ENCODE data around the gene ANTKMT.

The ANTKMT gene

DNA sequence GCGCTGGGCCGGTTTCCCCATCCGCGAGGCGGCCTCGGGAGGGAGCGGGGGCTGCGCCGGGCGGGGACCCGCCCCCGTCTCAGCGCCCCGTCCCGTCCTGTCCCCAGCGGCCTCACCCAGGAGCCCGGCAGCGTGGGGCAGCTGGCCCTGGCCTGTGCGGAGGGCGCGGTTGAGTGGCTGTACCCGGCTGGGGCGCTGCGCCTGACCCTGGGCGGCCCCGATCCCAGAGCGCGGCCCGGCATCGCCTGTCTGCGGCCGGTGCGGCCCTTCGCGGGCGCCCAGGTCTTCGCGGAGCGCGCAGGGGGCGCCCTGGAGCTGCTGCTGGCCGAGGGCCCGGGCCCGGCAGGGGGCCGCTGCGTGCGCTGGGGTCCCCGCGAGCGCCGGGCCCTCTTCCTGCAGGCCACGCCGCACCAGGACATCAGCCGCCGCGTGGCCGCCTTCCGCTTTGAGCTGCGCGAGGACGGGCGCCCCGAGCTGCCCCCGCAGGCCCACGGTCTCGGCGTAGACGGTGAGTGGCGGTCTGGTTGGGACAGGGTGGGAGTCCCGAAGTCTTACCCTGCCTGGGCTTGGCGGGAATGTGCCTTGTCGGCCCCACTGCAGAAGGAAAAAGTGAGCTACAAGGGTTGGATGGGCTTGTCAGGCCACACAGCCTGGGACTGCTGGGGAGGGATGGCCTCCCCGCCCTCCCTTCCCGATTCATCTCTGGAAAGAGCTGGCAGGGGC, 5.3 kb upstream of the ANTKMT start:
- DNase-seq (ENCODE audit: low read depth in 2 of 2), result no peak

DNA sequence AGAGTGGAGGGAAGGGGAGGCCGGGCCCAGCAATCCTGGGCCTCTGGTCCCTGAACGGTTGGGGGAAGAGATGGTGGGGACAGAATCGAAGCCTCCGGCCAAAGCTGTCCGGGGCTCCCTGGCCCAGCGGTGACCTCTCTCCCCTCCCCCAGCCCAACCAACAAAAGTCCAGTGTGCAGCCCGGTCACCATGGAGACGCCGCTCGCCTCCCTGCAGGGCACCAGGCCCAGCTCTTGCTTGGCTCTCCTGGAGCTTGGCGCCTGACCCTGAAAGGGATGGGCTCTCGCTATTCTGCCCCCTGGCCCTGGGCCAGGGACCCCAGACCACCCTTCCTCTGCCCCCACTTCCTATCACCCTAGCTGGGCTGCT, 4.8 kb upstream of the ANTKMT start:
- no peak for DNase-seq (ENCODE audit: low read depth in 2 of 2)

DNA sequence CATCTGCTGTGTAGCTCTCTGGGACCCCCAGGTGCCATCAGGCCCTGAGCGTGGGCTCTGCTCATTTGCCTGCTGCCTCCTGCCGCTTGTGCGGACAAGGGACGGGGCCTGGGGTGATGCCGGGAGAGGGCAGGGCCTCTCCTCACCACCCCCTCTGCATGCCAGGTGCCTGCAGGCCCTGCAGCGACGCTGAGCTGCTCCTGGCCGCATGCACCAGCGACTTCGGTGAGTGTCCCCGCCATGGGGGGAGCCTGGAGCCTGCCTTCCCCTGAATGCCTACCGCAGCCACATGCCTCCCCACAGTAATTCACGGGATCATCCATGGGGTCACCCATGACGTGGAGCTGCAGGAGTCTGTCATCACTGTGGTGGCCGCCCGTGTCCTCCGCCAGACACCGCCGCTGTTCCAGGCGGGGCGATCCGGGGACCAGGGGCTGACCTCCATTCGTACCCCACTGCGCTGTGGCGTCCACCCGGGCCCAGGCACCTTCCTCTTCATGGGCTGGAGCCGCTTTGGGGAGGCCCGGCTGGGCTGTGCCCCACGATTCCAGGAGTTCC, 4.1 kb upstream of the ANTKMT start:
- DNase-seq (ENCODE audit: low read depth in 2 of 2), result no peak

DNA sequence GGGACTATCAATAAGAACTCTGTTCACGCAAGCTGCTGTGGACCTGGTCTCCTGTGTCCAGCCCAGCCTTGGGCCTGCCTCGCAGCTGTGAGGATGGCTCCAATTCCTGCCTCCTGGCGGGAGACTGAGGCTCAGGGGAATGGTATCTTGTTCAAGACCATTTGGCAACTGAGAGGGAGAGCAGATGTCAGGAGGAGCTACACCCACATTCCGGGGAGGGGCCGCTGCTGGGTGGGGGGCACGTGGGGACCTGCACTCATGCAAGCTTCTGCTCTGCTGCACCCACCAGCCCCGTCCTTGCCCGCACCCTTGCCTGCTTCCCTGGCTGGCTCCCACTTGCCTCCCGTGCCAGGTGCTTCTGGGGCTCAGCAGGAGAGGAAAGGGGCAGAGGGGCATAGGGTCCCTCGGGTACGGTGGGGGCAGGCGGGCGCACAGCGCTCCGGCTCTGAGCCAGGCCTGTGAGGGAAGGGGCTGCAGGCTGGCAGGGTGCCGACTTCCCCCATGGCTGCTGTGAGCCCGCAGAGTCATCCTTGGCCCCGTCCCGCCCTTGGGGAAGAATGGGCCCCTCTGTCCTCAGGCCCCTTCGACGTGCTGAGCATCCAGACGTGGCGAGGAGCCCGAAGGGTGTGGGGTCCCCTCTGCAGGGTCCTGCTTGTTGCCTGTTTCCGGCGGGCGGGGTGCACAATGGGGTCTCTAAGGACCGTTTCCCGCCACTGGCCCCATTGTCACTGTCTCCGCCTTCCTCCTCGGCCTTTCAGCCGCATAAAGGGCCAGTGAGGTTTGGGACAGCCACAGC, 3.3 kb upstream of the ANTKMT start:
- DNase-seq (ENCODE audit: low read depth in 2 of 2), result no peak

DNA sequence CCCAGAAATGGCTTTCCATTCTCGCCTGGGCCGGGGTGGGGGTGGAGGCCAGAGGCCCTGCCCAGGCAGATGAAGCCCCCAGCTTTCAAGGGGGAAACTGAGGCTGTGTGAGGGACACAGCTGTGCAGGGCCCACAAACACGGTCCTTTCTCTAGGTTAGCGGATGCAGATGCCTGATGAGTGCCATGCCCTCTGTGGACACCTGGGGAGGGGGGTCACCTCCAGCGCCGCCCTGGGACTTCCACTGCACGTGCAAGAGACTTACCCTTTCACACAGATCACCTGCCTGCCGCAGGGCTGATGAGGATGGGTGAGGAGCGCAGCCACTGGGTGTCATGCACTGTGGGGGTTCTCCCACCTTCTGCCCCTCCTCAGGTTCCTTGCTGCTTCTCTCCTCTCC, 2.6 kb upstream of the ANTKMT start:
- DNase-seq (ENCODE audit: low read depth in 2 of 2), result no peak

DNA sequence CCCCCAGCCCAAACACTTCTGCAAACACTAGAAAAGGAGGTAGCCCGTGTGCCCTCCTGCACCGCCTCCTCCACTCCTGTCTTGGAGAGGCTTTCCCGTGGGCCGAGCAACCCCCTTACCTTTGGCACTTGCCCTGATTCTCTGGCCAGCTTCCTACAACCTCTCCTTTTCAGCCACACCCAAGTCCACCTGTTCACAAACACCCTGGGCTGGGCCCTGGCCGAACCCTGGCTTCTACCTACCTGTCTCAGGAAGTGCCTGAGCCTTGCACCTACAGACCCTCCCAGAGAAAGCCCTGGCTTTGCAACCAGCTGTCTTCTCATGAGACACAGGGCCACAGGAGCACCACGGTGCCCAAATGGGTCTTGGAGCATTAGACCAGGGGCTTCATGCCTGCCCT, 2.0 kb upstream of the ANTKMT start:
- no peak for DNase-seq (ENCODE audit: low read depth in 2 of 2)

DNA sequence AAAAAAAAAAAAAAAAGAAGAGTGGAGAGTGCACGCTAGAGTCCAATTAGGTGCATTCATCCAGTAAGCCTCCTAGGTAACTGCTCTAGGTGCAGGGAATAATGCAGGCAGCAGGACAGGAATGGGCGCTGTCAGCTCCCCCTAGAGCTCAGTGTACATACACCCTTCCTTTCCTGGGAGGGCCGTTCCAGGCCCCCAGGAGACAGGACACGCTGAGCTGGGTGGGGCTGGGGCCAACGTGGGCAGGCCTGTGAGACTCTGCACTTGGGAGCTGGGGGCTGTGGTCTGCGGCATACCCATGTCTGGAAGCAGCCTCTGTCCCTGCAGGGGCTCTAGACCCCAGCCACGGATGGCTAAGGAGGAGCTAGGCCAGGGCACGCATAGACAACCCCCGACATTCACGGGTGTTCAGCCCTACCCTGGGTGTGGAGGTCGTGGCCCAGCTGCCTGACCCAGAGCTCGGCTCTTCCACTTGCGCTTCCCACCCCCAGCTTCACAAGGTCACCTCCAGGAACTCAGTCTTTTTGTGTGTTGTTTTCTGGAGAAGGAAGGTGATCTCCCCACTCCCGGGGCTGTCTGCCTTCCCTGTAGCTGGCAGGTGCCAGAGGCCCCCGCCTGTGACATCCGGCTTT, 1.0 kb upstream of the ANTKMT start:
- no peak for DNase-seq (ENCODE audit: low read depth in 2 of 2)

DNA sequence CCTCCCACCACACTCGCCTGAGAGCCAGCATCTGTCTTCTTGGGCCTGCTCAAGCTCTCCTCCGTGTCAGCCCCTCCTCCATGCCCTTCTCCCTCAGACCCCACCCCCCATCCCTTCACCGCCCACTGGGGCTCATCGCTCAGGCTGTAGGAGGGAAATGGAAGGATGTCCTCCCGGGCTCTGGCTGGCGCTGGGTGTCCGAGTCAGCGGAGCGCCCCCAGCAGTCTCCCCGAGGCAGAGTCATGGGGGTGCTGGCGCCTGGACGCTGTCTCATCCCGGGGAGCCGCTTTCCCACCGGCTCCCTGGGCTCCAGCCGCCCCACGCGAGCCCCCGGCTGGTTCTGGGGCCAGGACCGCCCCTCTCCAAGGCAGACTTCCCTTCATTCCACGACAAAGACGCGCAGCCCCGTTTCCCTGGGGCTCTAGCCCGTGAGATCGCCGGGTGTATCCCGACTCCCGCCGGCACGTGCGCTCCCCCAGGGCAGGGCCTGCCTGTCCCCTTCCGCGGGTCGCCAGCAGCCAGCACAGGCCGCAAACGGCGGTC, 428 bp upstream of the ANTKMT start:
- DNase-seq (ENCODE audit: low read depth in 2 of 2), result peak in 1 of 2 donors; percentile 41

DNA sequence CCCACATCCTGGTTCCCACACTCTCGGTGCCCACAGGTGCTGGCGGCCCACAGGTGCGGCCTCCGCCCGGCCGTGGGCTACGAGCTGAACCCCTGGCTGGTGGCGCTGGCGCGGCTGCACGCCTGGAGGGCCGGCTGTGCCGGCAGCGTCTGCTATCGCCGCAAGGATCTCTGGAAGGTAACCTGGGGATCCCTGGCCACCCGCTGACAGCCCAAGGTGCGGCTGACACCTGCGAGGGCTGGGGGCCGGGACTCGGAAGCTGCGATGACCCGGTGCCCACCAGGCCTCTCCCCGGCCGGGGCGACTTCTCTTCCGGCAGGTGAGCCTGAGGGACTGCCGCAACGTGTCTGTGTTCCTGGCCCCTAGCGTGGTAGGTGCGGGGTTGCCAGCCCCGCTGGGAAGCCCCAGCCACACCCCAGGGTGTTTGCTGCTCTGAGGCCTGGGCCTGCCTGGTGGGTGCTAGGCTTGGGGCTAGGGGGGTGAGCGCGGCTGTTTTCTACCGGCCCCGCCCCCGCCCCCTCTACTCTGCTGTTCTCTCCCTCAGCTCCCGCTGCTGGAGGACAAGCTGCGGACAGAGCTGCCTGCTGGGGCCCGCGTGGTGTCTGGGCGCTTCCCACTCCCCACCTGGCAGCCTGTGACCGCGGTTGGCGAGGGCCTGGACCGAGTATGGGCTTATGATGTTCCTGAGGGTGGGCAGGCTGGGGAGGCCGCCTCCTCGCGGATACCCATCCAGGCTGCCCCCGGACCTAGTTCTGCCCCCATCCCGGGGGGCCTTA, 1.0 kb downstream of the ANTKMT start:
- DNase-seq (ENCODE audit: low read depth in 2 of 2), result no peak

DNA sequence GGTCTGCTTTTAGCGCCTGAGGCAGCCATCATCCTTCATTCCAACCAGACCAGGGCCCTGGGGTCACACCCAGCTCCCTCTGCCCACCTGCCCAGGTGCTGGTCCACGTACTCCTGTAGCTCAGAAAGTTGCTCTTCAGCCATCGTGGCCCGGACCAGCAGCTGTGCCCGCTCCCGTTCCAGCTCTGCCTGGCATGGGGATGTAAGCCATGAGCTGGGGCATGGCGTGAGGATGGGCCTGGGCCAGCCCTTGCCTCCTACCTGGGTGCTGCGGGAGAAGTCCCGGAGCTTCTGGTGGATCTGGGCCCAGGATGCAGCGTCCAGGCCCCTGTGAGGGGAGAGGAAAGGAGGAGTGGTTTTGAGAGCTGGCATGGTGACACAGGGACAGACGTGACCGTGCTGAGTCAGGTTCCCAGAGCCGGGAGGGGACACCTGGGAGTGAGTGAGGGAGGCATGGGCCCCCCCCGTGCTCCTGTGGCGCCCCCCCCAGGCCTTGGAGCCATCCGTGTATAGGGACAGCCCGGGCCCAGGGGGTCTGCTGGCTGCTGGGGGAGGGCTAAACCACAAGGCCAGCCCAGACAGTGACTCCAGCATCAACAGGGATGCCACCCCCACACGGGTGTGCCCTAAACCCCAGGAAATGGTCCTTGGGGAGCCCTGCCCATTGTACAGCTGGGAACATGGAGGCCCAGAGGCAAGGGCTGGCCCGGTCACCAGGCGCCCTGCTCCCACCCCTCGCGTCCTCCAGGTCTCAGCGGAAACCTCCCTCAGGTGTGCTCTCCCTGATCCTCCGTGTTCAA, 2.1 kb downstream of the ANTKMT start:
- DNase-seq (ENCODE audit: low read depth in 2 of 2), result no peak

DNA sequence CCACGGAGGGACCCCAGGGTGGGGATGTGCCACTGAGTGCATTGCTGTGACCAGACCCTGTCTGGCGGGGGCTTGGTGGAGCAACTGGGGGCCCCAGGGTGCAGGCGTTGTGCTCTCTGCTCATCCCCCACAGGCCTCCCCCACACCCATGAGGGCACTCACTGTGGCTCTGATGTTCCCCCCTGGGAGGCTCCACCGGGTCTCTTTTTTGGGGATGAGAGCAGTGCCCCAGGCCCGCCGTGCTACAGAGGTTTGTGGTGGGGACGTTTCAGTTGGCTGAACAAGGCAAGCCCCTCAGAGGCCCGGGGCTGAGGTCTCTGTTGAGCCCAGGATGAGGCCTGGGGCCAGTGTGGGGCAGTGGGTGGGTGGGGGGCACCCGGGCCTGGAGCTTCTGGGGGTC, 2.7 kb downstream of the ANTKMT start:
- DNase-seq (ENCODE audit: low read depth in 2 of 2), result no peak

DNA sequence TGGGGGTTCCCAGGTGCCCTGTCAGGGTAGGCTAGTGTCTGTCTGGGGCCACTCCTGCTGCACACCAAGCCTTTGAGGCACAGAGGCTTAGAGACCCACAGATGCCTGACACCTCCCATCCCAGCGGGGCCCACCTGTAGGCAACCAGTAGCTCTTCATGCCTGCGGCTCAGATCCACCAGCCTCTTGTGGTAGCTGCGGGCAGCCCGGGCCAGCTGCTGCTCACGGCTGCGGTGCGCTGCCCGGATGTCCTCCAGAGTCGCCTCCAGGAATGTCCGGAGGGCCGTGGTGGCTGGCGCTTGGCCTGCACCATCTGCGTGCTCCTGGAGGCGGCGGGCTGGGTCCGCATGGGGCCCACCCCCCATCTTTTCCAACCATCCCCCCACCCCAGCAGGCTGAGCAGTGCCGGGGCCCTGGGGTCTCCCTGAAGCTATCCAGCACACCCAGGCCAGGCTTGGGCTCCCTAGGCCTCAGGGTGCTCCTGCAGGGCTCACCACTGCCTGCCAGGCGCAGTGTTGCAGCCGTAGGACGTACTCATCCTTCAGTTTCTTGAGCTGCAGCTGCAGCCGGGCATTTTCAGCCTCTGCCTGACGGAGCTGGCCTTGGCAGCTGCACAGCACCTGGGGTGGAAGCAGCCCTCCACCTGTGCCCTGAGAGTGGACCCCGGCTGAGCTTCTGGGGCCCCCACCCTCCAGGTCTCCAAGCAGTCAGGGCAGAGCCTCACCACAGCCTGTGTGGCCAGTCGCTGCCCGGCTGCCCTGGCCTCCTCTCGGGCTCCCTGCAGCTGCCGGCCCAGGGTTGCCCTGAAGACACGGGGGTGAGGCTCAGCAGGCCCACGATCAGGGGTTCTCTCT, 3.5 kb downstream of the ANTKMT start:
- DNase-seq (ENCODE audit: low read depth in 2 of 2), result no peak

DNA sequence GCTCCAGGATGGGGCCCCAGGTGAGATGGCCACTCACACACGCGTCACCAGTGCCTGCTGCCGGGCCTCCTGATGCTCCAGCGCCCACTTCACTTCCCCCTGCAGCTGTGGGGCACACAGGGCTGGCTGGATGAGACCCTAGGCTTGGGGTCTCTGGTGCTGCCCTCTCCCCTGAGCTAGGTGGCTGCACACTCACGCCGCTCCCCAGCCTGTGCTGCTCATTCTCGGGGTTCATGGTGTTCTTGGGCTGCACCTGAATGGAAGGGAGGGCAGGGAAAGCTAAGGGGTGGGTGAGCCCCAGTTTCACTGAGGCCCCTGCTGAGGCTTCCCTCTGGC, 4.1 kb downstream of the ANTKMT start:
- DNase-seq (ENCODE audit: low read depth in 2 of 2), result no peak

DNA sequence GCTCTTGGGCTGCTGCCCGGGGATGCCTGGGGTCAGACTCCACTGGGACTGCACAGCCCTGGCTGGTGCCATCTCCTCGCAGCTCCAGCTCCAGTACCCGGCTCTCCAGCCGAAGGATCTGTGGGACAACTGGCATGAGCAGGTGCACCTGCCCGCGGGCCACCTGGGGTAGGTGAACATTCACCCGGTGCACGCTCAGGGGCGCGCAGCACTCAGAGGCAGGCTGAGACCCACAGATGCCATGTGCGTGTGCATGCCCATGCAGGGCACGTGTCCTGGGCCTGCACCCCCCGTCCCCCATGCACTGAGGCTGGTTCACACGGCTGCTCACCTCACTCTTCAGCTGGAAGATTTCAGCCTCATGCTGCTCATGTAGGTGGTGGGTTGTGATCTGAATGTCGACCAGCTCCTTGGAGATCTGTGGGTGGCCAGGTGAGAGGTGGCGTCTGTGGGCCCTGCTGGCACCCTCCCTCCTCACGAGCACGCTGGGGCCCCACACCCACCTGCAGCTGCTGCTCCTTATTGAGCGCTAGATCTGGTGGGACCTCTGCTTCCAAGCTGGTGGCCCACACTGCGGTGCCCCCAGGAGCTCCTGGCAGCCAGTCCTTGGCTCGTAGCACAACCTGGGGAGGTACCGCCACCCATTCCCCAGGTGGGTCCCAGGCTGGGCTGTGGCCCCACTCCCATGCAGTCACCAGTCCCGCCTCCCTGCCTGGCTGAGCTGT, 4.7 kb downstream of the ANTKMT start:
- no peak for DNase-seq (ENCODE audit: low read depth in 2 of 2)

DNA sequence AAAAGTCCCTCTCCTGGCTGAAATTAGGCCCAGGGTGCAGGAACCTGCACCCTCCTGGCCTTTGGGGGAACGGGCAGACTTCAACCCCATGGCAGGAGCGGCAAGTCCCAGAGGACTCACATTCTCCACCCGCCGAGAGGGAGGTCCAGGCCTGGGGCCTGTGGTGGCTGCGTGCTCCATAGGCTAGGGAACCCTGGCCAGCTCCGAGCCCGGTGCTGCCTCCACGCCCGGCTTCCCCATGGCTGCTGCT, 5.2 kb downstream of the ANTKMT start:
- DNase-seq (ENCODE audit: low read depth in 2 of 2), result no peak

DNA sequence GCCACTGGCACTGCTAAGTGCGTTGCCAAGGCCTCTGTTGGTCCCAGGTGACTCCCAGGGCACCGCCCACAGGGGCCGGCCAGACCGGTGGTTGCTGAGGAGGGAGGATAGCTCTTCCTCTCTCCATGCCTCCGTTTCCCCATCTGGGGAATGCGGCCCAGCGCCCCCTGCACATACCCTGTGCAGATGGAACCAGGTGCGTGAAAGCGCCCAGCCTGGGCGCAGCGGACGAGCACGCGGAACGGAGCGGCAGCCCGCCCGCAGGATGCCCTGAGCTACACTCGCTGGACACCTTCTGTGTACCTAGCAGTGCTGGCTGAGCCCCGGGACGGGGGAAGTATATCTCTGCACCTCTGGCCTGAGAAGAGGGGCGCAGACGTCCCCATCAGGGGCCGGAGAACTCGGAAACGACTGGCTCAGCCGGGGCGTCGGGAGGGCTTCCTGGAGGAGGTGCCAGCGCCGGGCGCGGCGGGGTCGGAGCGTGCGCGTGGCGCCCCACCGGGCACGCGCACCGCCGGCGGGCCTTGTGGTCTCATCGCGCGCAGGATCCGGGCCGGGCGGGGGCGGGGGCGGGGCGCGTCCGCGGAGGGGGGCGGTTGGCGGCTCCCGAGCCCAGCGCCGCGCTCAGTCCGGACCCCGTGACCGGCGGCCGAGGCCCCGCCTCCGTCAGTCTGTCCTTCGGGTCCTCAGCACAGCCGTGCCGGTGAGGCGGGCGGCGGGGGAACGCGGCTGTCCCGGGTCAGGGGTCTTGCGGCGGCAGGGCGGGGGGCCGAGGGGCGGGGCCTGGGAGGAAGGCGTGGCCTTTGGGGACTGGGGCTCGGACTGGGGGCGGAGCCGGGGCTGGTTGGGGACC, 5.7 kb downstream of the ANTKMT start, which contains the start of the genes CCDC78 and HAGHL:
Gene CCDC78 (minus strand): TSS at position 6 of the 853 bp plus-strand sequence. CDS start 76 bp downstream, outside the sequence.
Gene HAGHL (plus strand): TSS at position 669 of the 853 bp plus-strand sequence. CDS start 404 bp downstream, outside the sequence.
- peak in 1 of 2 donors; percentile 53 for DNase-seq (ENCODE audit: low read depth in 2 of 2)

DNA sequence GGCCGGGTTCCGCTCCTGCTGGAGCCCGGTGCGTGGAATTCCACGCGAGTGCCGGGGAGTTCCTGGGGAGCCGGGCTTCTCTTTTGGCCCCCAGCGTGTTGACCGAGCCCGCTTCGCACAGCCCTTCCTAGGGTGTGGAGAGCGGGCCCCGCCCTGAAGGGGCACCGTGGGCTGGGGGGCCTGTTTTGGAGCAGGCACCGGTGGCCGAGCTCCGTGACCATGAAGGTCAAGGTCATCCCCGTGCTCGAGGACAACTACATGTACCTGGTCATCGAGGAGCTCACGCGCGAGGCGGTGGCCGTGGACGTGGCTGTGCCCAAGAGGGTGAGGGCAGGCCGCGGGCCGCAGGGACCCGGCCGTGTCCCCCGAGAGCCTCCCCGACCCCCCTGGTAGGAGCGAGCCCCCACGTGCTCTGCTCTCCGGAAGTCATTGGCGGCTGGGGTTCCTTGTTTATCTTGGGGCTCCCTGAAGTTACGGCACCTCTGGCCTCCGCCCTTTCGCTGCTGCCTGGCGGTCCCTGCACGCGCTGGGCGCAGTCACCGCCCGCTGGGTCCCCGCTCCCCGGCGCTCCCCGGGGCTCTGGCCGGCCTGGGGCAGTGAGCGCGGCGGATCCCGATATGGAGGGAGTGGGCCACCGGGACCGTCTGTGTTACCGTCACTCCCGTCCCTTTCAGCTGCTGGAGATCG, 6.5 kb downstream of the ANTKMT start:
- DNase-seq (ENCODE audit: low read depth in 2 of 2), result no peak

Measured in stimulated activated CD8-positive, alpha-beta memory T cell treated with anti-CD3 and anti-CD28 coated beads, Interleukin-15, amount 100 ng/mL, for 48 hours (primary cell).